ENCODE measurements around the gene AURKA.
A peak's percentile ranks its signal among the peaks of the same experiment; 100 is the strongest.

The AURKA gene

DNA sequence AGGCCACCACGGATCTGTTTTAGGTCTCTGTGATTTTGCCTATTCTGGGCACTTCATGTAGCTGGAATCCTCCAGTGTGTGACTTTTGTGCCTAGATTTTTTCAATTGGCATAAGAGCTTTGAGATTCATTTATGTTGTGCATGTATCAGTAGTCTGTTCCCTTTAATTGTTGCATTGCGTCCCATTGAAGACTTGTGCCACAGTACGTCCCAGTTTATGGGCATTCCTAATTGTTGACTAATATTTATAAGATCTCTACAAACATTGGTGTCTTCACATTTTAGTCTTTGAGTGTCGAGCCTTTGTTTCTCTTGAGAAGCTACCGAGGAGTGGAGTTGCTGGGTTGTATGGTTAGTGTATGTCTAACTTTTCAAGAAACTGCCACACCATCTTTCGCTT, 33.9 kb downstream of the AURKA start:
- no peaks in the 10 kb centered on the region for H3K9me3 ChIP-seq
- peaks cover 12% of the 10 kb centered on the region for H3K27me3 ChIP-seq
- peaks cover 11 to 15% of the 10 kb centered on the region in 2 experiments for H3K4me1 ChIP-seq (ENCODE audit: control insufficient read depth in 1 of 2, insufficient read depth in 1 of 2, low read depth in 1 of 2, low read length in 1 of 2)
- no peak overlapping the region for H3K27ac ChIP-seq
- TF ChIP-seq, protein P1, sequence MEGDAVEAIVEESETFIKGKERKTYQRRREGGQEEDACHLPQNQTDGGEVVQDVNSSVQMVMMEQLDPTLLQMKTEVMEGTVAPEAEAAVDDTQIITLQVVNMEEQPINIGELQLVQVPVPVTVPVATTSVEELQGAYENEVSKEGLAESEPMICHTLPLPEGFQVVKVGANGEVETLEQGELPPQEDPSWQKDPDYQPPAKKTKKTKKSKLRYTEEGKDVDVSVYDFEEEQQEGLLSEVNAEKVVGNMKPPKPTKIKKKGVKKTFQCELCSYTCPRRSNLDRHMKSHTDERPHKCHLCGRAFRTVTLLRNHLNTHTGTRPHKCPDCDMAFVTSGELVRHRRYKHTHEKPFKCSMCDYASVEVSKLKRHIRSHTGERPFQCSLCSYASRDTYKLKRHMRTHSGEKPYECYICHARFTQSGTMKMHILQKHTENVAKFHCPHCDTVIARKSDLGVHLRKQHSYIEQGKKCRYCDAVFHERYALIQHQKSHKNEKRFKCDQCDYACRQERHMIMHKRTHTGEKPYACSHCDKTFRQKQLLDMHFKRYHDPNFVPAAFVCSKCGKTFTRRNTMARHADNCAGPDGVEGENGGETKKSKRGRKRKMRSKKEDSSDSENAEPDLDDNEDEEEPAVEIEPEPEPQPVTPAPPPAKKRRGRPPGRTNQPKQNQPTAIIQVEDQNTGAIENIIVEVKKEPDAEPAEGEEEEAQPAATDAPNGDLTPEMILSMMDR (IDR thresholded peaks at IDR 0.05): no peak
- H3K4me3 ChIP-seq (ENCODE audit: low read depth in 1 of 2, low read length in 1 of 2): peak overlapping the region in 1 of 2 experiments; percentile 79
- peaks cover 8% of the 10 kb centered on the region for H3K36me3 ChIP-seq

DNA sequence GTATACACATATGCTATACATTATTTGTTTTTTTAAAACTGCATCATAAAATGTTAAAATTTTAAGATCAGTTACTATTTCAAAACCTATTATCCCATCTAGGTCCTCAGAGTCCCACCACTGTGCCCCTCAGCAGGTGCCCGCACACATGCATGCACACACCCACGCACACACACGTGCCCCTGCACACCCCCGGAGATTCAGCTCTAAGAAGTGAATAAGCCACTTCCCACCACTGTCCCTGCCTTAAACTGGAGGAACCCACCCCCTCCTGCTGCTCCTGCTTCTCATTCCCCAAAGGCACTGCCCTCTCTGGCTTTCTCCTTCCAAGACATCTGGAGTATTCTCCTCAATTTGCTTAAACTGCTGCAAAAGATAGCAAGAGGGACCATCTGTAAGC, 38.7 kb downstream of the AURKA start:
- no peaks in the 10 kb centered on the region for H3K36me3 ChIP-seq
- TF ChIP-seq, protein P1 (IDR thresholded peaks at IDR 0.05): no peak
- H3K27ac ChIP-seq: no peak overlapping the region
- no peak overlapping the region for H3K4me3 ChIP-seq (ENCODE audit: low read depth in 1 of 2, low read length in 1 of 2)
- H3K9me3 ChIP-seq: no peaks in the 10 kb centered on the region
- peaks cover 37% of the 10 kb centered on the region for H3K27me3 ChIP-seq
- peaks cover 0 to 1% of the 10 kb centered on the region in 2 experiments for H3K4me1 ChIP-seq (ENCODE audit: control insufficient read depth in 1 of 2, insufficient read depth in 1 of 2, low read depth in 1 of 2, low read length in 1 of 2)

DNA sequence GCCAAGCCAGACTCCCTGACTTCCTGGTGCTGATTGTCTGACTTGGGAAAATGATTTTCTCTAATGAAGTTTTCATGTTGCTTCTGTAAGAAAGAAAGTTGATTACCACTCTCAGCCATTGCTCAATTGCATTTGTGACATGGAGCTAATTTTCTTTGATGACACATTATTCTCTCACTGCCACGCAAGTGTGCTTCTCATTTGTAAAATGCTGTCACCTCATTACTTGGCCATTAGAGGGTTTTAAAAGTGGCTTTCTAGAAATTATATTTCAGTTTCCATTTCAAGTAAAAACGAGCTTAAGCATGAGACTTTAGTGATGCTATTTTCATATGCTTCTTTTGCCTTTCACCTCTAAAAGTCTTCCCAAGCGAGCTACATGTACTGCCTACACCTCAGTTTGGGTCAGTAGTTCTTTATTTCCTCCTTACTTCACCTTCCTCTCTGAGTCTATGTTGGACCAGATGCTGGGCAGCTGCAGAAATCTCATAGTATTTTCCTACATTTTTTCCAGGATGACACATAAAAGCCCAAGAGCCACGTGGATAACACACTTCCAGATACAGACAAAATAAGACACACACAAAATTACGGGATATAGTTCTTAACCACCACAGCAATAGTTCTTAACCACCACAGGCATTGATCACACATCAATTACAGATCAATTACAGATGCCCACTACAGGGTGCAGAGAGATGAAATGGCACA, 39.5 kb downstream of the AURKA start:
- peaks cover 41% of the 10 kb centered on the region for H3K27me3 ChIP-seq
- no peaks in the 10 kb centered on the region for H3K36me3 ChIP-seq
- no peaks in the 10 kb centered on the region for H3K4me1 ChIP-seq (ENCODE audit: control insufficient read depth in 1 of 2, insufficient read depth in 1 of 2, low read depth in 1 of 2, low read length in 1 of 2)
- TF ChIP-seq, protein P1 (IDR thresholded peaks at IDR 0.05): no peak
- no peak overlapping the region for H3K4me3 ChIP-seq (ENCODE audit: low read depth in 1 of 2, low read length in 1 of 2)
- no peaks in the 10 kb centered on the region for H3K9me3 ChIP-seq
- H3K27ac ChIP-seq: no peak overlapping the region

DNA sequence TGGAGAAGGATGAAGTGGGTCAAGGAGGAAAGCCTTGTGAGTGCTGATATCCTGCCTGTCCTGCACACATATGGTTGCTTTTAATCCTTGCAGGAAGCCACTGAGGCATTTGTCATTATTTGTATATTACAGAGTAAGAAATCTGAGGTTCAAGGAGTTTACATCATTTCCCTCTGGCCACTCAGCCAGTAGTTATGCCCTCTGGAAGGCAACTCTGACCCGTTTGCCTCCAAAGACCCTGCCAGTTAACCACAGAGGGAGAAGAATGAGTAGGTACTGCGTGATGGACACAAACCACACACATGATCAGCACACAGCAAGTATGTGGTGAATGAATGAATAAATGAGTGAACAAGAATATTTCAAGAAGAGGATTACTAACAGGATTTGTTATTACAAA, 41.2 kb downstream of the AURKA start:
- Histone ChIP-seq H3K4me1 (ENCODE audit: control insufficient read depth in 1 of 2, insufficient read depth in 1 of 2, low read depth in 1 of 2, low read length in 1 of 2) (no peaks in the 10 kb centered on the region), H3K36me3 (no peaks in the 10 kb centered on the region), H3K27ac (no peak overlapping the region), H3K4me3 (ENCODE audit: low read depth in 1 of 2, low read length in 1 of 2) (no peak overlapping the region), H3K9me3 (no peaks in the 10 kb centered on the region), H3K27me3 (peaks cover 53% of the 10 kb centered on the region)
- TF ChIP-seq, protein P1 (IDR thresholded peaks at IDR 0.05): no peak

DNA sequence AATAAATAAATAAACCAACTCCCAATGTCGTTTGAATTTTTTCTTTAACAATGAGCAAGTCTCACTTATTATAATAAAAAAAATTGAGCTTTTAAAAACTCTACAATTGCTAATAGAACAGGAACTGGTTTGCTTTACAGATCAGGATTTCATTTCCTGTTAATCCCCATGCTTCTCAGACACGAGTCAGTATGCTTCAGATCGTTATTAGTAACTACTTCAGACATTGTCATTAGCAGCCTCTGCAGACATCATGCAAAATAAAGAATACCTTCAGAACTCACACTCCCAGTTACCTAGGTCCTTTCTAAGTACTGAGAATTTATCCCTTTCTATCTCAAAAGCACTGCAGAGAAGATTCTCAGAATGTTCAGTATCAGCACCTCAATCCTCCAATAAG, 43.3 kb downstream of the AURKA start:
- Histone ChIP-seq H3K27me3 (peaks cover 71% of the 10 kb centered on the region), H3K9me3 (no peaks in the 10 kb centered on the region), H3K27ac (no peak overlapping the region), H3K4me1 (ENCODE audit: control insufficient read depth in 1 of 2, insufficient read depth in 1 of 2, low read depth in 1 of 2, low read length in 1 of 2) (peaks cover 0 to 4% of the 10 kb centered on the region in 2 experiments), H3K4me3 (ENCODE audit: low read depth in 1 of 2, low read length in 1 of 2) (no peak overlapping the region), H3K36me3 (no peaks in the 10 kb centered on the region)
- TF ChIP-seq, protein P1 (IDR thresholded peaks at IDR 0.05): no peak
